PC-9 (cell line): ENCODE measurements around the gene NUPR1. TPM values are rescaled to one million over a fixed set of nuclear protein-coding genes. Genes with fewer than 3 reads are reported as not detected.

Experiments
- BruUV-seq: library from RNA; stranded (reverse); fragments of 400-500 nt; replicated peaks from 2 replicates; lab custom pipeline; 2021; lab: Mats Ljungman, UMichigan
- CTCF ChIA-PET: fragments of 300-600 bp; sonication (Branson Sonifier 250); formaldehyde crosslinking; loops from one replicate; lab custom pipeline; 2022; ENCODE audit warnings: antibody characterized with exemption; lab: Charles Lee
- POLR2A ChIA-PET: fragments of 300-600 bp; sonication (Branson Sonifier 250); formaldehyde crosslinking; loops from one replicate; lab custom pipeline; 2022; ENCODE audit warnings: antibody characterized with exemption; ENCODE audit not compliant: unreplicated experiment; lab: Charles Lee
- DNase-seq, 2 experiments: peaks; one replicate each; pipeline versions ENCODE4 v3.0.0 to v3.0.0-alpha.2; 2015 to 2022; ENCODE audit warnings: mixed read lengths in 1 of 2
- H2AFZ ChIP-seq: fragments of 200-600 bp; sonication (generic); 2 replicates; pipeline ENCODE4 v1.8.1; 2017; ENCODE audit warnings: antibody characterized with exemption
- H3F3A ChIP-seq: fragments of 200-600 bp; sonication (generic); 2 replicates; pipeline ENCODE4 v1.8.1; 2017; ENCODE audit warnings: antibody characterized with exemption, mild to moderate bottlenecking, low read depth; ENCODE audit not compliant: insufficient read depth
- H3K27ac ChIP-seq: fragments of 200-600 bp; sonication (generic); 2 replicates; pipeline ENCODE4 v1.6.1; 2016; ENCODE audit warnings: mixed run types
- H3K27me3 ChIP-seq: fragments of 200-600 bp; sonication (generic); 2 replicates; pipeline ENCODE4 v1.6.1; 2016; ENCODE audit warnings: low read depth, mixed run types; ENCODE audit not compliant: insufficient read depth
- H3K36me3 ChIP-seq: fragments of 200-600 bp; sonication (generic); 2 replicates; pipeline ENCODE4 v1.6.1; 2016; ENCODE audit warnings: low read depth, mixed run types
- H3K4me1 ChIP-seq: fragments of 200-600 bp; sonication (generic); replicated peaks from 2 replicates; pipeline ENCODE4 v1.6.1; 2016; ENCODE audit warnings: mixed run types; ENCODE audit not compliant: insufficient read depth
- H3K4me2 ChIP-seq: fragments of 200-600 bp; sonication (generic); 2 replicates; pipeline ENCODE4 v1.6.1; 2017; ENCODE audit warnings: mixed run types
- H3K4me3 ChIP-seq: fragments of 200-600 bp; sonication (generic); 2 replicates; pipeline ENCODE4 v1.6.1; 2016; ENCODE audit warnings: mixed run types
- H3K79me2 ChIP-seq: fragments of 200-600 bp; sonication (generic); 2 replicates; pipeline ENCODE4 v1.6.1; 2017; ENCODE audit warnings: low read depth, mixed run types
- H3K9me2 ChIP-seq: fragments of 200-600 bp; sonication (generic); 2 replicates; pipeline ENCODE4 v1.8.1; 2017; ENCODE audit warnings: mild to moderate bottlenecking; ENCODE audit not compliant: insufficient read depth
- H3K9me3 ChIP-seq: fragments of 200-600 bp; sonication (generic); 2 replicates; pipeline ENCODE4 v1.8.1; 2016; ENCODE audit warnings: low read depth; ENCODE audit not compliant: insufficient read depth
- H4K20me1 ChIP-seq: fragments of 200-600 bp; sonication (generic); 2 replicates; pipeline ENCODE4 v1.8.1; 2017; ENCODE audit not compliant: insufficient read depth
- CTCF ChIP-seq: fragments of 200-600 bp; sonication (generic); conservative IDR thresholded peaks from 2 replicates; pipeline ENCODE4 v1.6.1; 2017; ENCODE audit warnings: mixed run types, antibody characterized with exemption, mild to moderate bottlenecking, moderate library complexity
- EZH2 ChIP-seq: fragments of 200-600 bp; sonication (generic); IDR thresholded peaks from 2 replicates; pipeline ENCODE4 v1.8.0; 2017; ENCODE audit warnings: antibody characterized with exemption, low read depth
- intact Hi-C: fragments of 100-400 bp; cut with micrococcal nuclease; formaldehyde crosslinking; loops from one replicate; pipeline ENCODE4 v1.10.0; 2022; ENCODE audit not compliant: unreplicated experiment
- total RNA-seq: library from RNA; stranded (reverse); gene quantifications from 2 replicates; pipeline ENCODE4 v1.2.3, GENCODE V29; 2021

The NUPR1 gene
- total RNA-seq, 1 experiment from 2014 or later, result 17.3 TPM

DNA sequence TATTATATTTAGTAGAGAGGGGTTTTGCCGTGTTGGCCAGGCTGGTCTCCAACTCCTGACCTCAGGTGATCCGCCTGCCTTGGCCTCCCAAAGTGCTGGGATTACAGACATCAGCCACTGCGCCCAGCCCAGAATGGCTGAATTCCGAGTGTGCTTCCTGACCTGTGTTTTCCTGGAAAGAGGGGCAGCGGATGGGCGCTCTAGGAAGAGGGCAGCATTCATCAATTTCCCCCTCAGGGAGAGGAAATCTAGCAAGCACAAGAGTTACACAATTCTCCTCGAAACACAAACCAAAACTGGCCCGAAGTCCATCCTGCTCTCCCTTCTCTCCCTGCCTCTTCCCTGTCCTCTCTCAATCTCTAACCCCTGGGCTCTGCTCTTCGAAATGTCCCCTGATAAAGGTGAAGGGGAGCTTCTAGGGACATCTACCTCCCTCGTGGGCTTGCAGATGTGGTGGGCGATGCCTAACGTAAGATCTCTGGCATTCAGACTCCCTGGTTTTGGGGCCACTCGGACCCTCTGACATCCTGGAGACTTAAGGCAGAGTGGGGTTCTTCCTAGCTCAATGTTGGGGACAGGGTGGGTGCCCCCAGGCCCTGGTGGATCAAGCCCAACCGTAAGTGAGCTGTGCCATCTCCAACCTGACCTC is 33.2 kb downstream of the NUPR1 start:
- Histone ChIP-seq H3K27ac (peak overlapping the region; percentile 70), H3K27me3 (no peaks in the 10 kb centered on the region), H3K4me2 (peak overlapping the region; percentile 71), H3K79me2 (no peaks in the 10 kb centered on the region), H3K9me3 (no peaks in the 10 kb centered on the region), H3K4me3 (peak overlapping the region; percentile 20; the same call in 1 of the 2 replicates), H3K4me1 (peaks cover 39% of the 10 kb centered on the region), H3K9me2 (no peaks in the 10 kb centered on the region), H4K20me1 (no peaks in the 10 kb centered on the region), H2AFZ (peak overlapping the region; percentile 54), H3K36me3 (no peaks in the 10 kb centered on the region), H3F3A (peaks cover 39% of the 10 kb centered on the region)
- ChIA-PET POLR2A (no interaction called here), CTCF (no interaction called here)
- no peak for TF ChIP-seq EZH2
- intact Hi-C loops, result loop anchor here (1.0 to 2.0 kb wide), 2 partner anchors 13 to 21 kb away; partner anchors contain the start of gene CLN3
- peak in 1 of 2 experiments; percentile 78 for DNase-seq
- no TSS peak for BruUV-seq

GRCh38 chr16:28504707-28505404 is 33.9 kb downstream of the NUPR1 start:
- no peaks in the 10 kb centered on the region for H3K27me3 ChIP-seq
- peak overlapping the region; percentile 71 for H3K4me2 ChIP-seq
- H3K9me2 ChIP-seq, result no peaks in the 10 kb centered on the region
- no peaks in the 10 kb centered on the region for H4K20me1 ChIP-seq
- H3K27ac ChIP-seq, result peak overlapping the region; percentile 70
- H3F3A ChIP-seq, result peaks cover 46% of the 10 kb centered on the region
- no TSS peak for BruUV-seq
- H3K36me3 ChIP-seq, result no peaks in the 10 kb centered on the region
- no peaks in the 10 kb centered on the region for H3K9me3 ChIP-seq
- intact Hi-C loops, result loop anchor here (1.0 to 2.0 kb wide), 2 partner anchors 13 to 22 kb away; partner anchors contain the start of gene CLN3
- no peaks in the 10 kb centered on the region for H3K79me2 ChIP-seq
- H3K4me1 ChIP-seq, result peaks cover 41% of the 10 kb centered on the region
- 0 out of 2 replicates have a peak overlapping the region, but pooled peaks have one; percentile 54 for H2AFZ ChIP-seq
- POLR2A ChIA-PET, result interaction anchor here (0.6 kb wide), 1 partner anchor 28 kb away, joined by 5 read pairs; no protein-coding TSS in a partner anchor
- peak; percentile 93 to 97 for DNase-seq
- H3K4me3 ChIP-seq, result peak overlapping the region; percentile 20; the same call in 1 of the 2 replicates
- TF ChIP-seq CTCF (no peak), EZH2 (no peak)
- CTCF ChIA-PET, result no interaction called here

DNA sequence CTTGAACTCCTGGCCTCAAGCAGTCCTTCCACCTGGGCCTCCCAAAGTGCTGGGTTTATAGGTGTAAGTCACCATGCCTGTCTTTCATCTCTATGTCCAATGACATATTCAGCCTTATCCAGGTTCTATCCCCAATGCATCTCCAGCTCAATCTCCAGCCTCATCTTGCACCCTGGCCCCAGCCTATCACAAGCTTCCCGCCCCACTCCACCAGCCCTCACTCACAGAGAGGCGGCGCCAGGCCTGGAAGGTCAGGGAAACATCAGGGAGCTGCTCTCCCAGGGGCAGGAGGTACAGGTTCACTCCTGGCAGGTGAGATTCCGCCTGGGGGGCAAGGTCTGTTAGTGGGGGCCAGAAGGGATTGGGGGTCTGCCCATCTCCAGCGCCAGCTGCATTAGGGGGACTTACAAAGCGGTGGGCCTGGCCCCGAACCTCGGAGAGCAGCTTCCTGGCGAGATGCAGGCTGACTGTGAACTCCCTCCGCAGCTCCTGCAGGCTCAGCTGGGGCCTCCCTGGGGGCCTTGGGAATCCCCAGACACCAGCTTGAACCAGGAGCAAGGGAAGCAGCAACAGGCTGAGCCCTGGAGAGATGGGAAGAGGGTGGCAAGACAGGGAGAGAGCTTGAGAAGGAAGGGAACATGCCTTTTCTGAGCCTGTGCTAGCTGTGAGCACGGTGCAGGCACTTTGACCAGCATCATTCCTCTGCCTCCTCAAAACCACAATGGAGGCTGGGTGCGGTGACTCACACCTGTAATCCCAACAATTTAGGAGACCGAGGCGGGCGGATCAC is 35.1 kb downstream of the NUPR1 start:
- Histone ChIP-seq H2AFZ (no peak overlapping the region), H3F3A (peaks cover 47% of the 10 kb centered on the region), H3K4me3 (no peak overlapping the region), H3K27me3 (no peaks in the 10 kb centered on the region), H3K4me1 (peaks cover 49% of the 10 kb centered on the region), H4K20me1 (no peaks in the 10 kb centered on the region), H3K36me3 (no peaks in the 10 kb centered on the region), H3K4me2 (no peak overlapping the region), H3K27ac (peak overlapping the region; percentile 70; the same call in 1 of the 2 replicates), H3K9me3 (no peaks in the 10 kb centered on the region), H3K9me2 (no peaks in the 10 kb centered on the region), H3K79me2 (no peaks in the 10 kb centered on the region)
- ChIA-PET CTCF (interaction anchor here (0.8 kb wide), 1 partner anchor 13 kb away, joined by 6 read pairs; no protein-coding TSS in a partner anchor), POLR2A (interaction anchor here (0.7 kb wide), 1 partner anchor 14 kb away, joined by 9 read pairs; no protein-coding TSS in a partner anchor)
- BruUV-seq, result no TSS peak
- TF ChIP-seq CTCF (no peak), EZH2 (no peak)
- peak; percentile 26 to 54 for DNase-seq
- intact Hi-C loops, result loop anchor here (2.0 kb wide), 1 partner anchor 23 kb away; no protein-coding TSS in a partner anchor
